Right lobe of liver (tissue), 4 donors: Measurements from ENCODE around the gene RNF223.

ENCODE experiments used
- CTCF ChIP-seq, 4 donors: fragments of 200-600 bp in 3 of 4; fragments of 450-650 bp in 1 of 4; IDR thresholded peaks; one replicate each; pipeline versions ENCODE4 v1.5.1 to v1.8.0; 2016 to 2022; ENCODE audit warnings: antibody characterized with exemption in 4 of 4, mild to moderate bottlenecking in 2 of 4
- POLR2A ChIP-seq: fragments of 450-650 bp; IDR thresholded peaks from one replicate; pipeline ENCODE4 v1.6.1; 2017; ENCODE audit warnings: antibody characterized with exemption, mild to moderate bottlenecking
- donor health status: DM: no; HTN: no; CAD: no.
- donor health status: DM: no; HTN: no; CAD: no.
- donor health status: DM: no; HTN: yes; CAD: no.

DNA sequence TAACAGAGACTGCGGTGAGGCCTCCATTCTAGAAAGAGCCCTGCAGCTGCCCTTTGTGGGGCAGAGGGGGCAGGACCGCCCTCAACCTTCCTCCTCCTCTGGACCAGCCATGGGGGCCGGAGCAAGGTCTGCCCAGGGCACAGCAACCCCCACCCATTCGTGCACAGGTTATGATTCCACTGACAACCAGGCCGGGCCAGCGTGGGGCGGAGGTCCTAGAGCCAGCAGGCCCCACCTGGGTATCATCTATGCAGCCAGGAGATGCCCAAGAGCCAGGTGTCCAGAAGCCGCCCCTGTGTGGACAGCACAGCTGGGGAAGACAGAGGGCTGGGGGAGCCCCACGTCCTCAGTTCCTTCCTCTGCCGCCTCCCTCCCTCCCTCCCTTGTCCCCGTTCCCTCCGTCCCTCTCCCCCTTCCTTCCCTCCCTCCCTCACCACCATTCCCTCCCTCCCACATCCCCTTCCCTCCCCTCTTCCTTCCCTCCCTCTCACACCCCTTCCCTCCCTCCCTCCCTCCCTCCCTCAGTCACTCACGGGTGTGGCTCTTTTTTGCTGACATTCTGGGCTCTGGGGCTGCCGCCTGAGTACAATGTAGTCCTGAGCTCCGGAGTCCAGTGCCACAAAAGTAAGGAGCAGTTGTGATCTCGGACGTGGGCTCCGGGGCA lies 12.3 kb downstream of the RNF223 start:
- TF ChIP-seq POLR2A = no peak
- TF ChIP-seq CTCF (IDR thresholded peaks at IDR 0.05) = no peak
